ENCODE data around the gene IDH3G. TPM values are rescaled to one million over a fixed set of nuclear protein-coding genes. Genes with fewer than 3 reads are reported as not detected.

IDH3G gene
- total RNA-seq, 1 experiment from 2014 or later, result 52.0 TPM

GRCh38 chrX:153773741-153774575 is 20.2 kb downstream of the IDH3G start:
- Histone ChIP-seq H3K9me3 (ENCODE audit: low read depth, low read length, poor library complexity, severe bottlenecking) (no peaks in the 10 kb centered on the region), H3K27me3 (replicated peaks; ENCODE audit: insufficient read depth, low read depth, low read length, poor library complexity) (no peaks in the 10 kb centered on the region), H3K27ac (ENCODE audit: low read depth, low read length, poor library complexity, severe bottlenecking) (no peak overlapping the region), H3K4me3 (ENCODE audit: low read depth, low read length, poor library complexity, severe bottlenecking) (no peak overlapping the region), H3K4me1 (ENCODE audit: insufficient read depth, low read length, poor library complexity, severe bottlenecking) (no peaks in the 10 kb centered on the region), H3K36me3 (ENCODE audit: insufficient read depth, low read length, poor library complexity, severe bottlenecking) (no peaks in the 10 kb centered on the region)
- no peak for DNase-seq (ENCODE audit: low spot score)
- POLR2A ChIA-PET (ENCODE audit: low non-redundant PET), result no interaction called here
- TF ChIP-seq CTCF (conservative IDR thresholded peaks at IDR 0.05; ENCODE audit: low read depth, low read length) (no peak), EZH2 (IDR thresholded peaks at IDR 0.05; ENCODE audit: borderline replicate concordance, low read depth, low read length, poor library complexity, severe bottlenecking) (no peak)
- intact Hi-C loops (cut with micrococcal nuclease; ENCODE audit: unreplicated experiment), result no loop called here
- no TSS peak for BruUV-seq (replicated peaks)
- CTCF ChIA-PET, result no interaction called here

- ChIA-PET CTCF (no interaction called here), POLR2A (ENCODE audit: low non-redundant PET) (no interaction called here)
- BruUV-seq (replicated peaks), result no TSS peak
- Histone ChIP-seq H3K27me3 (replicated peaks; ENCODE audit: insufficient read depth, low read depth, low read length, poor library complexity) (no peaks in the 10 kb centered on the region), H3K9me3 (ENCODE audit: low read depth, low read length, poor library complexity, severe bottlenecking) (no peaks in the 10 kb centered on the region), H3K27ac (ENCODE audit: low read depth, low read length, poor library complexity, severe bottlenecking) (no peak overlapping the region), H3K4me3 (ENCODE audit: low read depth, low read length, poor library complexity, severe bottlenecking) (no peak overlapping the region), H3K36me3 (ENCODE audit: insufficient read depth, low read length, poor library complexity, severe bottlenecking) (no peaks in the 10 kb centered on the region), H3K4me1 (ENCODE audit: insufficient read depth, low read length, poor library complexity, severe bottlenecking) (no peaks in the 10 kb centered on the region)
- intact Hi-C loops (cut with micrococcal nuclease; ENCODE audit: unreplicated experiment), result no loop called here
- no peak for DNase-seq (ENCODE audit: low spot score)
- TF ChIP-seq CTCF (conservative IDR thresholded peaks at IDR 0.05; ENCODE audit: low read depth, low read length), result no peak
- TF ChIP-seq EZH2 (IDR thresholded peaks at IDR 0.05; ENCODE audit: borderline replicate concordance, low read depth, low read length, poor library complexity, severe bottlenecking), result no peak
These were observed 21.0 kb downstream of the IDH3G start for GRCh38 chrX:153773218-153773611.

DNA sequence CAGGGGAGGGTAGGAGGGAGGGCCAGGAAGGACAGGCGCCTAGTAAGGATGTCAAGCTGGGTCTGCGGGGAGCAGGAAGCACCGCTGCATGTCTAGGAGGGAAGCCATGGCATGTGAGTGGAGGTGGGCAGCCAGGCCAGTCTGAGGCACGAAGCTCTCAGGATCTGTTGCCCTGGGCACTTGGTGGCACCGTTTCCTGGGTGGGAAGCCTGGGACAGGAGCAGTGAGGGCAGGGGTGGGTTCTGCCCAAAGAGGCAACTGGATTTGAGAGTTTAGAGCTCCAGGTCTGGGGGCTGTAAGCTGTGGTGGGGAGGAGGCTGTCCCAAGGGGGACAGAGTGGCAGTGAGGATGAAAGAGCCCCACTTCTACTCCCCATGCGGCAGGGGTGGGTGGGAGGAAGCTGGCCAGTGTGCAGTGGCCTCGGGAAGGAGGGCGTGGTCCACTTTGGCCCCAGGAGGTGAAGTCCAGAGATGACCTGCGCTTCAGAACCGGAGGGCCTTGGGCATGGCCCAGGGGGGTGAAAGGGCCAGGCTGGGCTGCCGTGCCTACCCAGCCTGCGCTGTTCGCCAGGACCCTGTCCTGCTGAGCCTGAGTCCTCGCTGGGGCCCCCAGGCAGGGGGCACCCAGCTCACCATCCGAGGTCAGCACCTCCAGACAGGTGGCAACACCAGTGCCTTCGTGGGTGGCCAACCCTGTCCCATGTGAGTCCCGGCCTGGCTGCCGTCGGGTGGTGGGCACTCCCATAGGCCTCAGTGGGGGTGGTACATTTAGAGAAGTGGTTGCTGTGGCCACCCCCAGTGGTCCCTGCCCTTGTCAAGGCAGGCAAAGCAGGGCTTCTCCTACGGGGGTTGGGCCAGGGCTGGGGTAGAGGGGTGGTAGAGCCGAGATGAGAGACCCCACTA is 21.6 kb downstream of the IDH3G start:
- H3K9me3 ChIP-seq (ENCODE audit: low read depth, low read length, poor library complexity, severe bottlenecking), result no peaks in the 10 kb centered on the region
- no peak for DNase-seq (ENCODE audit: low spot score)
- H3K36me3 ChIP-seq (ENCODE audit: insufficient read depth, low read length, poor library complexity, severe bottlenecking), result no peaks in the 10 kb centered on the region
- H3K4me1 ChIP-seq (ENCODE audit: insufficient read depth, low read length, poor library complexity, severe bottlenecking), result no peaks in the 10 kb centered on the region
- BruUV-seq (replicated peaks), result no TSS peak
- no peak overlapping the region for H3K4me3 ChIP-seq (ENCODE audit: low read depth, low read length, poor library complexity, severe bottlenecking)
- TF ChIP-seq EZH2 (IDR thresholded peaks at IDR 0.05; ENCODE audit: borderline replicate concordance, low read depth, low read length, poor library complexity, severe bottlenecking) (no peak), CTCF (conservative IDR thresholded peaks at IDR 0.05; ENCODE audit: low read depth, low read length) (no peak)
- intact Hi-C loops (cut with micrococcal nuclease; ENCODE audit: unreplicated experiment), result no loop called here
- H3K27me3 ChIP-seq (replicated peaks; ENCODE audit: insufficient read depth, low read depth, low read length, poor library complexity), result no peaks in the 10 kb centered on the region
- ChIA-PET CTCF (no interaction called here), POLR2A (ENCODE audit: low non-redundant PET) (interaction anchor here (0.6 kb wide), 1 partner anchor 175 kb away, joined by 4 read pairs; no protein-coding TSS in a partner anchor)
- H3K27ac ChIP-seq (ENCODE audit: low read depth, low read length, poor library complexity, severe bottlenecking), result no peak overlapping the region
